GM12801 (cell line): ENCODE measurements around the gene KLHL8.

Experiments used
- TF ChIP-seq, protein P1 (sequence below): IDR thresholded peaks from one replicate; pipeline ENCODE4 v1.5.1; 2011; ENCODE audit warnings: control low read depth; ENCODE audit not compliant: insufficient read length; ENCODE audit errors: extremely low read depth

Gene KLHL8

DNA sequence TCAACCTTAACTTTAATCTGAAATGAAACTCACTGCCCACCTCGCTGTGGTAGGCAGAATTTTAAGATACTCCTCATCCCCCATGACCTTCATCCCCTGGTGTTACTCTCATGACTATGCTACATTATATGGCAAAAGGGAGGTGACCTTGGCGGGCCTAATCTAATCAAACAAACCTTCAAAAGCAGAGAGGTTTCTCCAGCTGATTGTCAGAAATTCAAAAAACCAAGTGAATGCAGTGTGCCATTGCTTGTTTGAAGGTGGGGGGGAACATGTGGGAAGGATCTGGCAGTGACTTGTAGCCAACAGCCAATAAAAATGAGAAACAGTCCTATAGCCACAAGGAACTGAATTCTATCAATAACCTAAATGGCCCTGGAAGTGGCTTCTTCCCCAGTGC, 48.5 kb downstream of the KLHL8 start:
- TF ChIP-seq, protein P1, sequence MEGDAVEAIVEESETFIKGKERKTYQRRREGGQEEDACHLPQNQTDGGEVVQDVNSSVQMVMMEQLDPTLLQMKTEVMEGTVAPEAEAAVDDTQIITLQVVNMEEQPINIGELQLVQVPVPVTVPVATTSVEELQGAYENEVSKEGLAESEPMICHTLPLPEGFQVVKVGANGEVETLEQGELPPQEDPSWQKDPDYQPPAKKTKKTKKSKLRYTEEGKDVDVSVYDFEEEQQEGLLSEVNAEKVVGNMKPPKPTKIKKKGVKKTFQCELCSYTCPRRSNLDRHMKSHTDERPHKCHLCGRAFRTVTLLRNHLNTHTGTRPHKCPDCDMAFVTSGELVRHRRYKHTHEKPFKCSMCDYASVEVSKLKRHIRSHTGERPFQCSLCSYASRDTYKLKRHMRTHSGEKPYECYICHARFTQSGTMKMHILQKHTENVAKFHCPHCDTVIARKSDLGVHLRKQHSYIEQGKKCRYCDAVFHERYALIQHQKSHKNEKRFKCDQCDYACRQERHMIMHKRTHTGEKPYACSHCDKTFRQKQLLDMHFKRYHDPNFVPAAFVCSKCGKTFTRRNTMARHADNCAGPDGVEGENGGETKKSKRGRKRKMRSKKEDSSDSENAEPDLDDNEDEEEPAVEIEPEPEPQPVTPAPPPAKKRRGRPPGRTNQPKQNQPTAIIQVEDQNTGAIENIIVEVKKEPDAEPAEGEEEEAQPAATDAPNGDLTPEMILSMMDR = no peak

DNA sequence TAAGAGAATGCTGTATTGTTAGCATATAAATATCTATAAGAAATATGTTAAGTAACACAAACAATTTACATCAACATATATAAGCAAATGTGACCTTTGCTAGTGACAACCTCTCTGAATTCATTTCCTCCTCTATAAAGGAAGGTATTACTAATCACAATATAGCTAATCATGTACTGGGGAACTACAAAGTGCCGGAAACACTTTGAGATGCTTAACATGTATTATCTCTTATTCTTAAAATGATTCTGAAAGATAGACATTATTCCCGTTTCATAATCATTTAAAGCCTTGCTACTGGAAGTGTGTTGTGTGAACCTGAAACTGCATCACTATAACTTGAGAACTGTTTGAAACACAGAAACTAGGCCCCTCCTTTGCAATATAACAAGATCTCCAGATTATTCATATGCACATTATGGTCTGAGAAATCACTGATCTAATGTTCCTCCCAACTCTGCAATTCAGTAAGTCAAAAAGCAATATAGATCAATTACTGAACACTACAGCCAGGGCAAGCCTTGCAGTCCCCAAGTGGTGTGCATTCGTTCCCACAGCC, 54.0 kb downstream of the KLHL8 start:
- TF ChIP-seq, protein P1 = no peak

DNA sequence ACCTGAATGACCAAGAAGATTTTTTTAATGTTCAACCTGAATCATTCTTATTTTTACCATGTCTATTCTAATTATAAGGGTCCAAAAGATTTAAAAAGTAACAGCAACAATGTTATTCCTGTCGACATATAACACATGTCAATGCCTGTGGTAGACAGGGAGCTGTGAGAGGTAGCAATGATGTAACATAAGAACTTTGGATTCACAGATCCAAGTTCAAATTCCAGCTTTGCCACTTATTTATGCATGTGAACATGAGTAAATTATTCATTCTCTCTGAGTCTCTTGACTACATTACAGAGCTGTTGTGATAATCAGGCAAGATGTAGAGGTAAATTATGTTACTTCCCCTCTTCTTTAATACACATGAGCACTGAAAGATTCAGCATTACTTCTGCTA, 54.5 kb downstream of the KLHL8 start:
- TF ChIP-seq, protein P1 = no peak

GRCh38 chr4:87153078-87153870, 67.1 kb downstream of the KLHL8 start:
- TF ChIP-seq, protein P1 = no peak

- TF ChIP-seq, protein P1 = no peak
These were observed 67.9 kb downstream of the KLHL8 start for GRCh38 chr4:87152310-87153041.

GRCh38 chr4:87151730-87152129, 68.7 kb downstream of the KLHL8 start:
- TF ChIP-seq, protein P1 = no peak

DNA sequence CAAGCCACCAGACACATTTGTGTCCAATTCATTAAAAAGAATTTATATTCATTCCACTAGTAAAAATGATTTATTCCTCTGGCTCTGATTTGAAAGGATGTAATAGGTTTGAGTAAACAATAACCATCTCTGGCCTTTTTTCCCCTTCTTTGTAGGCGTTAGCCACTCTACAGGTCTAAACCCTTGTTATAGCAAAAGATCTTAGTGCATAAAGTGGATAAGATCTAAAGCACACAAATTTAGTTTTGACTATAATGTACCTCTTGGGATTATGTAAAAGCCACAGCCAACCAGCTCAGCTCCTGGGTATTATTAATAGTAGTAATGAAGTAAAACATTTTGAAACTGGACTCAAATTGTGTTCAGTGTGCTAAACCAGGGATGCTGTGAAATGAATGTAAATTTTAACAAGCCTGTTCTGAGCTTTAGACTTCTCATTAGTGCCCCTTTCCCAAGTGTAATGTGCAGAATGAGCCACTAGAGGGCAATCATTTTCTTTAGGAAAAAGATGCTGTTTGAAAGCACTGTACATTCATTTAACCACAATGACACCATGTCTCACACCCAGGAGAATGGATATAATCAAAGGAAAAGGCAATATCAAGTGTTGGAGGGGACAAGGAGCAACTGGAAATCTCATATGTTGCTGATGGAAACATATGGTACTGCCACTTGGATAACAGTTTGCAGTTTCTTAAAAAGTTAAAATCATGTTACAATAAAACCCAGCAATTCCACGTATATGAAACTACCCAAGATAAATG, 69.7 kb downstream of the KLHL8 start:
- TF ChIP-seq, protein P1 = no peak
